Fibroblast of lung (primary cell): ENCODE data around the gene SP1. TPM values are rescaled to one million over a fixed set of nuclear protein-coding genes. Genes with fewer than 3 reads are reported as not detected.
A peak's percentile ranks its signal among the peaks of the same experiment; 100 is the strongest.

ENCODE experiments used
- DNase-seq, 2 donors: peaks; one replicate each; pipeline versions ENCODE4 v3.0.0 to v3.0.0-alpha.2; 2010; ENCODE audit warnings: low read depth in 2 of 2
- H2AFZ ChIP-seq: 2 replicates; pipeline ENCODE4 v1.5.1; 2012; ENCODE audit warnings: low read length, control low read depth, inconsistent platforms
- H3K27ac ChIP-seq: 2 replicates; pipeline ENCODE4 v1.5.1; 2011; ENCODE audit warnings: low read length, control low read depth; ENCODE audit not compliant: insufficient read depth
- H3K27me3 ChIP-seq: 2 replicates; pipeline ENCODE4 v1.5.1; 2011; ENCODE audit warnings: mild to moderate bottlenecking, low read length; ENCODE audit not compliant: control insufficient read depth, insufficient read depth
- H3K36me3 ChIP-seq: 2 replicates; pipeline ENCODE4 v1.5.1; 2011; ENCODE audit warnings: low read length; ENCODE audit not compliant: control insufficient read depth, insufficient read depth
- H3K4me1 ChIP-seq: 2 replicates; pipeline ENCODE4 v1.5.1; 2011; ENCODE audit warnings: low read length; ENCODE audit not compliant: control insufficient read depth, insufficient read depth; ENCODE audit errors: extremely low read depth
- H3K4me2 ChIP-seq: 2 replicates; pipeline ENCODE4 v1.5.1; 2011; ENCODE audit warnings: low read length, control low read depth; ENCODE audit not compliant: insufficient read depth; ENCODE audit errors: extremely low read depth
- H3K4me3 ChIP-seq, 4 experiments: fragments of 200-600 bp in 1 of 4; sonication (generic) in 1 of 4; replicated peaks in 1 of 4; 2 replicates each; pipeline ENCODE4 v1.5.1; 2011 to 2016; ENCODE audit warnings: low read length in 4 of 4, low read depth in 3 of 4, mild to moderate bottlenecking in 3 of 4, control low read depth in 2 of 4, inconsistent platforms in 1 of 4, mixed read lengths in 1 of 4; ENCODE audit not compliant: insufficient read depth in 1 of 4; ENCODE audit errors: control extremely low read depth in 1 of 4
- H3K79me2 ChIP-seq: 2 replicates; pipeline ENCODE4 v1.5.1; 2012; ENCODE audit warnings: mild to moderate bottlenecking, low read length, inconsistent platforms; ENCODE audit not compliant: control insufficient read depth, insufficient read depth
- H3K9ac ChIP-seq: 2 replicates; pipeline ENCODE4 v1.5.1; 2011; ENCODE audit warnings: mild to moderate bottlenecking, low read length, control low read depth; ENCODE audit not compliant: insufficient read depth
- H3K9me3 ChIP-seq: 2 replicates; pipeline ENCODE4 v1.5.1; 2012; ENCODE audit warnings: low read depth, low read length; ENCODE audit not compliant: control insufficient read depth, insufficient read depth
- H4K20me1 ChIP-seq: 2 replicates; pipeline ENCODE4 v1.5.1; 2011; ENCODE audit warnings: low read length; ENCODE audit not compliant: control insufficient read depth, insufficient read depth; ENCODE audit errors: extremely low read depth
- CTCF ChIP-seq, 2 donors: IDR thresholded peaks in 1 of 2; conservative IDR thresholded peaks in 1 of 2; 1 replicate in 1 of 2; 2 replicates in 1 of 2; pipeline ENCODE4 v1.5.1; 2011 to 2012; ENCODE audit warnings: low read length in 2 of 2, control low read depth in 1 of 2, inconsistent platforms in 1 of 2, low read depth in 1 of 2, mild to moderate bottlenecking in 1 of 2
- EZH2 ChIP-seq: IDR thresholded peaks from 2 replicates; pipeline ENCODE4 v1.5.1; 2012; ENCODE audit warnings: low read length, control low read depth, mild to moderate bottlenecking; ENCODE audit errors: missing control alignments
- polyA plus RNA-seq, 2 donors: library from polyadenylated mRNA; depleted of rRNA in 1 of 2; stranded (reverse) in 1 of 2; unstranded in 1 of 2; fragments of >200 nt; gene quantifications; 2 replicates each; pipeline ENCODE4 v1.2.1, GENCODE V29; 2011 to 2012; ENCODE audit warnings: missing spikeins in 1 of 2
- total RNA-seq: library from RNA; depleted of rRNA; stranded (reverse); fragments of >200 nt; gene quantifications from 2 replicates; pipeline ENCODE4 v1.2.1, GENCODE V29; 2014

SP1 gene
- total and polyA plus RNA-seq, 2 donors (not counting 1 experiment from before 2014, with no cell fraction given) = 35.3 to 38.9 TPM

GRCh38 chr12:53376747-53377146, 3.2 kb upstream of the SP1 start:
- DNase-seq = no peak
- no peaks in the 10 kb centered on the region for H3K36me3 ChIP-seq
- H3K79me2 ChIP-seq = peaks cover 6% of the 10 kb centered on the region
- no peaks in the 10 kb centered on the region for H3K27me3 ChIP-seq
- no peaks in the 10 kb centered on the region for H4K20me1 ChIP-seq
- no peak overlapping the region for H3K4me3 ChIP-seq
- no peak overlapping the region for H2AFZ ChIP-seq
- H3K9ac ChIP-seq = no peak overlapping the region
- peaks cover 12% of the 10 kb centered on the region for H3K4me1 ChIP-seq
- no peaks in the 10 kb centered on the region for H3K9me3 ChIP-seq
- TF ChIP-seq EZH2 = no peak
- H3K4me2 ChIP-seq = no peak overlapping the region
- no peak overlapping the region for H3K27ac ChIP-seq

- Histone ChIP-seq H4K20me1 (no peaks in the 10 kb centered on the region), H3K36me3 (peaks cover 11% of the 10 kb centered on the region)
- TF ChIP-seq EZH2 (no peak), CTCF (conservative IDR thresholded peaks at IDR 0.05 in 1 of 2, IDR thresholded peaks at IDR 0.05 in 1 of 2; ENCODE audit: low read depth in 1 of 2, low read length in 2 of 2) (no peak)
These were observed 1.8 kb upstream of the SP1 start for GRCh38 chr12:53378222-53378621.

GRCh38 chr12:53378724-53379388, 1.1 kb upstream of the SP1 start:
- peak overlapping the region; percentile 87 for H3K4me2 ChIP-seq
- H3K79me2 ChIP-seq = peaks cover 26% of the 10 kb centered on the region
- no peaks in the 10 kb centered on the region for H3K27me3 ChIP-seq
- H3K27ac ChIP-seq = peak overlapping the region; percentile 89
- H3K4me1 ChIP-seq = peaks cover 25% of the 10 kb centered on the region
- no peaks in the 10 kb centered on the region for H4K20me1 ChIP-seq
- peak overlapping the region; percentile 96 for H2AFZ ChIP-seq
- H3K9ac ChIP-seq = peak overlapping the region; percentile 67
- peaks cover 13% of the 10 kb centered on the region for H3K36me3 ChIP-seq
- peak overlapping the region; percentile 40 to 68 (median 60) for H3K4me3 ChIP-seq
- no peaks in the 10 kb centered on the region for H3K9me3 ChIP-seq
- no peak for TF ChIP-seq CTCF (conservative IDR thresholded peaks at IDR 0.05 in 1 of 2, IDR thresholded peaks at IDR 0.05 in 1 of 2; ENCODE audit: low read depth in 1 of 2, low read length in 2 of 2)
- no peak for TF ChIP-seq EZH2
- DNase-seq = no peak

More at GRCh38 chr12:53378222-53378621, 1.8 kb upstream of the SP1 start:
- Histone ChIP-seq H3K4me3 (no peak overlapping the region), H3K27ac (no peak overlapping the region), H3K4me2 (no peak overlapping the region), H3K27me3 (no peaks in the 10 kb centered on the region), H3K9me3 (no peaks in the 10 kb centered on the region), H3K4me1 (peaks cover 23% of the 10 kb centered on the region), H3K9ac (no peak overlapping the region), H2AFZ (no peak overlapping the region), H3K79me2 (peaks cover 20% of the 10 kb centered on the region)
- no peak for DNase-seq
